ENCODE results near the gene CHST2.

GRCh38 chr3:143128227-143128955 lies 8.8 kb downstream of the CHST2 start:
- TF ChIP-seq EZH2 (IDR thresholded peaks at IDR 0.05; ENCODE audit: borderline replicate concordance, low read length): no peak
- TF ChIP-seq CTCF (conservative IDR thresholded peaks at IDR 0.05 in 1 of 2, IDR thresholded peaks at IDR 0.05 in 1 of 2; ENCODE audit: extremely low read depth in 1 of 2, insufficient read depth in 1 of 2, low read depth in 1 of 2, low read length in 2 of 2): no peak

All from mammary epithelial cell (primary cell).